Measurements from ENCODE around the gene ACER3. TPM values are rescaled to one million over a fixed set of nuclear protein-coding genes. Genes with fewer than 3 reads are reported as not detected.
A peak's percentile ranks its signal among the peaks of the same experiment; 100 is the strongest.
"Not testable (repeated sequence)": the region's sequence is repeated elsewhere in the genome, so short reads cannot be mapped to it uniquely, and the experiment has no call there.

Gene ACER3
- polyA plus RNA-seq, 3 donors = 13.7 to 15.9 (median 15.4) TPM

DNA sequence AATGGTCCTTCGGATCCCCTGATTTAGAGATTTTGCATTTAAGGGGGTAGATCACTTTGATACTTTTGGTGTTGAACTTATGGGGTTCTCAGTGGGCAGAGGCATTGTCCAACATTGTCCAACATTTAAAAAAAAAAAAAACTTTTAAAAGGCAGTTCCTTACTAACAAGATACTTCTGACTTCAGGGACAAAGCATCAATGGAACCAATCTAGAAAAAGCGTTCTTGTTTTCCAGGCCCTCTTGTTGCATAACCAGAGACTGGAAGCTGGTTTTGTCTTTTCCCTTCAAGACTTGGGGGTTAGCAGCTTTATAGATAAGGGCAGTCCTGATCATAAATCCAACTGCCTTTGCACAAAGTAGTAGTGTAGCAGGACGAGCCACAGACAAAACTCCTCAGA, 40.4 kb downstream of the ACER3 start:
- DNase-seq (ENCODE audit: extremely low read depth in 1 of 11, low read depth in 9 of 11, low spot score in 4 of 11) = no peak

DNA sequence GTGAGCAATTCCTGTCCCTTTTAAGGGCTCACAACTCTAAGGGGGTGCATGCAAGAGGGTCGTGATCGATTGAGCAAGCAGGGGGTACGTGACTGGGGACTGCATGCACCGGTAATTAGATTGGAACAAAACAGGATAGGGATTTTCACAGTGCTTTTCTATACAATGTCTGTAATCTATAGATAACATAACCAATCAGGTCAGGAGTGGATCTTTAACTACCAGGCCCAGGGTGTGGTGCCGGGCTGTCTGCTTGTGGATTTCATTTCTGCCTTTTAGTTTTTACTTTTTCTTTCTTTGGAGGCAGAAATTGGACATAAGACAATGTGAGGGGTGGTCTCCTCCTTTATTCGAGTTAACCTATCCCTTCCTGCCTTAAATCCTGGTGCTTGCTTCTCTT, 40.9 kb downstream of the ACER3 start:
- not testable (repeated sequence) for DNase-seq (ENCODE audit: extremely low read depth in 1 of 11, low read depth in 9 of 11, low spot score in 4 of 11)

DNA sequence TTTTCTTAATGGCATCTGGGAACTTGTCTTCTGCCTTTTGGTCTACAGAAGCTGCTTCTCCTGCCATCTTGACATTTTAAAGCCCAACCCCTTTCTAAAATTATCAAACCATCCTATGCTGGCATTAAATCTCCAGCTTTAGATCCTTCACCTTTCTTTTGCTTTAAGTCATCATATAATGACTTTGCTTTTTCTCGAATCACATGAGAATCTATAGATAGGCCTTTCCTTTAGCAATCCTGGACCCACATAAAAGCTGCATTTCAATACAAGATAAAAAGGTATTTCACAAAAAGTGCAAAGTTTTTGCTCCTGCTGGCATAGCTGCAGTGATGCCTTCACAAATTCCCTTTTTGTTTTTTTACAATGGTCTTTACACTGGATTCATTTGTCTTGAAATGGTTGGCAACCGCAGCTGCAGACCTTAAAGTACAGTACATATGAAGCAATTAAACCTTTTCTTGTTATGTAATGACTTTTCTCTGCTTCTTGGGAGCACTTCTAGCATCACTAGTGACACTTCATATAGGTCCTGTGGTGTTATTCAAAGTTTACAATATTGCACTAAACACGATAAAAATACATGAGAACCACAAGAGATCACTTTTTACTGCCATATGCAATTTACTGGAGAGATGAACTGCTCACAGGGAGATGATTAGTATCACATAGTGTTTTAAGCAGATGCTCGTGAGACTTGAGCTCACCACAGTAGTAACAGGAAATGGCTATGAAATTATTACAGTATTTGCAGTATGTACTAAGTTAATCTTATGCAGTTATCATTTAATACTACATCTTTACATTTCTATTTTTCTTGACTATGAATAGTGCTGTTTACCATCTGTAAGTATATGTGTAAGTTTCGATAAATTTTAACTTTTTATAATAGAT, 41.6 kb downstream of the ACER3 start:
- no peak for DNase-seq (ENCODE audit: extremely low read depth in 1 of 11, low read depth in 9 of 11, low spot score in 4 of 11)

DNA sequence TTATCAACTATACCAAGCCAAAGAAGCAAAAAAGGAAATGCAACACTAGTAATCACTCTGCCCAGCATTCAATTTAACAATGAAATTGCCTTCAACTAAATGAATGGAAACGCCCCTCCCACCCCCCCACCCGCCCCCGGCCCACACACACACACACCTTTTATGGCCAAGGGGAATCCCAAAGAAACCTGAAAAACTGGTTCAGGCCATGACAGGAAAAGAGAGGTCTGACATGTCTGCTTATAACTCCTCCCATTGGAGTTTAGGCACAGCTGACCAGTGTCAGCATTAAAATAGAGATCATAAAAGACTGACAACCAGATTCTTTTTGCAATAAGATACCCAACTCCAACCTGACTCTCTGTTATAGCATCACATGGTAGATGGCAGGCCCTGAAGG, 42.6 kb downstream of the ACER3 start:
- DNase-seq (ENCODE audit: extremely low read depth in 1 of 11, low read depth in 9 of 11, low spot score in 4 of 11) = peak in 1 of 11 donors; percentile 22

DNA sequence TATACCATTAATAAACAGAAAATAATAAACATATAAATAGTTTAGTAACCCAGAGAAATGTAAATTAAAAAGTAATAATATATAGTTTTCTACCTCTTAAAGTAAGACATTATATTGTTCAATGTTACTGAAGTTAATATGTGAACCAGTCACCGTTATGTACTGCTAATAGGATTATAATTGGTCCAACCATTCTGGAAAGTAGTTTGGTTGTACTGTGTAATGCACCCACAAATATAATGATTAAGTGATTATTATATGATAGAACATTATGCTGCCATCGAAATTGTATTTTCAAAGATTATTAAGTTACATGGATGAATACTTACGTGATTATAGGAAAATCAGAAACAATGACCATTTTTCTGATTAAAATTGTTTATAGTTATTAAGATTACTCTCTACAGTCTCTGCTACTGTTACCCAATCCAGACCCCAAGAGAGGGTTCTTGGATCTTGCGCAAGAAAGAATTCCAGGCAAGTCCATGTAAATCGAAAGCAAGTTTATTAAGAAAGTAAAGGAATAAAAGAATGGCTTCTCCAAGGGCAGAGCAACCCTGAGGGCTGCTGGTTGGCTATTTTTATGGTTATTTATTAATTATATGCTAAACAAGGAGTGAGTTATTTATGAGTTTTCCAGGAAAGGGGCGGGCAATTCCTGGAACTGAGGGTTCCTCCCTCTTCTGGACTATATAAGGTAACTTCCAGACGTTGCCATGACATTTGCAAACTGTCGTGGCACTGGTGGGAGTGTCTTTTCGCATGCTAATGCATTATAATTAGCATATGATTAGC, 50.1 kb downstream of the ACER3 start:
- DNase-seq (ENCODE audit: extremely low read depth in 1 of 11, low read depth in 9 of 11, low spot score in 4 of 11) = peak in 1 of 11 donors; percentile 2

DNA sequence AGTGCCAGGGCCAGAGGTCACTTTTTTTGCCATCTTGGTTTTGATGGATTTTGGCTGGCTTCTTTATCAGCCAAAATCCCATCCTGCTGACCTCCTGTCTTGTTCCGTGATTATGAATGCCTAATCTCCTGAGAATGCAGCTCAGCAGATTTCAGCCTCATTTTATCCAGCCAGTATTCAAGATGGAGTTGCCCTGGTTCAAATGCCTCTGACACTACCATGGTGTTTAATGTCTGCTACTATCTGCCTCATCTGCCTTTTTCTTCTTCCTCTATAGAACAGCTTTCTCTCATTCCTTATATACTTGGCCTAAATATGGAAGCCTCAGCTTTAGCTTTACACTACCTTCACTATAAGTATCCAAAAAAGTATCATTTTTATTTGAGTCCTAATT, 50.7 kb downstream of the ACER3 start:
- DNase-seq (ENCODE audit: extremely low read depth in 1 of 11, low read depth in 9 of 11, low spot score in 4 of 11) = no peak

DNA sequence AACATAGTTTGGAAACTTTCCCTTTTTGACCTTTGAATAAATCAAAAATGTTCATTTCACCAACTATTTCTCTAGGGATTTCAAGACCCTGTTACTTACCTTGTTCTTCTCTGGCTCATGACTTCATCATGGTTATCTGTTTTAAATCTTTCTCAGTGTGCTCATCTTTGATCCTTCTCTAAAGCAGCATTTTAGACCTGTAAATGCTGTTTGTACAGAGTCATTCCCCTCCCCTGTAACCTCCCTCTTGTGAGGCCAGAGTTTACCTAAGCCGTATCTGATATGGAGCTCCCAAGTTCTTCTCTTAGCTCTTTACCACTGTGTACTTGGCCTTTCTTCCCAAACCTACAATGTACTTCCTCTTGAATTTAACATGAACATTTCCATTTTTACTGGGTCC, 56.0 kb downstream of the ACER3 start:
- no peak for DNase-seq (ENCODE audit: extremely low read depth in 1 of 11, low read depth in 9 of 11, low spot score in 4 of 11)

DNA sequence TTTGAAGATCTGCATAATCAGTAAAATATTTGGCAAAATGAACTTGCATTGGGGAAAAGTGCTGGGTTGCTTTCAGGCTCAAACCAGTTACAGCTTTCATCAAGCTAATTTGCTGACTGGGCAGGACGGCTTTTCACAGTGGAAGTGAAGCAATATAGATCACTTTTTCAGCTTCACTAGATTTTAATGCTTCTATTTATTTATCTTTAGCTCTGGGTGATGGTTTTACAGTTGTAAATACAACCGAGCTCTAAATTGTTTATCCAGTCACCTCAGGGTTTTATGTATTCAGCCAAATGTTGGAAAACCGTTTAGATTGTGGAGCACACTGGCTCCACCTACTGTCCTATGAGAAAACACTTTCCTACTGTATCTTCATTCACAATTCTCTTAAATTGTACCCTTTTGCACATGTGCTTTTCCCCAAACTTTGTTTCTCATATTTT, 58.2 kb downstream of the ACER3 start:
- DNase-seq (ENCODE audit: extremely low read depth in 1 of 11, low read depth in 9 of 11, low spot score in 4 of 11) = peak in 9 of 11 donors; percentile 31 to 60 (median 52)

DNA sequence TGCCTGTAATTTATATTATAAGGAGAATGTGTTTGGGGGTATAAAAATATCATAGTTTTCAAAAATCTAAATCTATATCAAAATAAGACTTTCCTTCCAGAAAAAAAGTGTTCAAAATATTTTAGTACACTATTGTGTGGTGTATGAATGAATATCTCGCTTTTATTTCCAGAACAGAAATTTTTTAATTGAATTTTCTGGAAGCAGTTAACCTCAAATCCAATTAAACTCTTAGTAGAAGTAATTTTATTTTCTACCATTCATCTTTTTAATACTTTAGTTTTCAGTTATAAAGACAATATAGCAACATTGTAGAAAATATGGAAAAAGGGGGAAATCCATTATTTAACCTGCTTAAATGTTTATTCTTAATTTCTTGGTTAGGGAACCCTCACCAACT, 58.7 kb downstream of the ACER3 start:
- DNase-seq (ENCODE audit: extremely low read depth in 1 of 11, low read depth in 9 of 11, low spot score in 4 of 11) = no peak

DNA sequence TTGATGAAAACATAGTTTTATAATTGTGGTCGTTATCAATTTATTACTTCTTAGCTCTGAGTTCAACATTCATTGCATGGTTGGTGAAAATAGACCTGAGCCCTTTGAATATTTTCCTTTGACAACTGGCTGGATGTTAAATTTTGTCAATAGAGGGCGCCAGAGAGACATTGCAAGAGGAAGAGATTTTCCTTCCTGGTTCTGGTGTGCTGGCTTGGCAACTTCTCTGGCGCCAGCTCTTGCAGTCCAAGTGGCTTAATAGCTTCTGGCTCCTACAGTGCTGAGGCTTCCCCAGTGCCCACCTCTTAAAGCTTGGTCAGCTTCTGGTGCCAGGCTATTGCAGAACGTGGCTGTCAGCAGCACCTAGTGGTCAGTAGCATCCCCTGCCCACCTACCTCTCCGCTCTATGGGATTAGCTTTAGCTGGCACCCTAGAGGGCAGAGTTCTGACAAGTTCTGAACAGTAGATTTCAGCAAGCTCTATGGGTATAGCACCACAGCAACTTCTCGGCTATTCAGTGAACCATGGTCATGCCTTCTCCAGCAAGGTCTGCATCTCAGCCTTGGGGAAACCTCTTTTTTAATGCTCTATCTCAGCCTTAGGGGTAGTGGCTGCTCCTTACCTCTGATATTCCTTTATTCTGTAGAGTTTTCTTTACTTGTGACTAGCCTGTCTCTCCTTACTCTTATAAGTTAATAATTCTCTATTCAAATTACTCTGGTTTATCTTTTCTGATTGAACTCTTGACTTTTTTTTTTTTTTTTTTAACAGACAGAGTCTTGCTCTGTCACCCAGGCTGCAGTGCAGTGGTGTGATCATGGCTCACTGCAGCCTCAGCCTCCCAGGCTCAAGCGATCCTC, 59.4 kb downstream of the ACER3 start:
- peak; percentile 50 to 86 (median 72) for DNase-seq (ENCODE audit: extremely low read depth in 1 of 11, low read depth in 9 of 11, low spot score in 4 of 11)

DNA sequence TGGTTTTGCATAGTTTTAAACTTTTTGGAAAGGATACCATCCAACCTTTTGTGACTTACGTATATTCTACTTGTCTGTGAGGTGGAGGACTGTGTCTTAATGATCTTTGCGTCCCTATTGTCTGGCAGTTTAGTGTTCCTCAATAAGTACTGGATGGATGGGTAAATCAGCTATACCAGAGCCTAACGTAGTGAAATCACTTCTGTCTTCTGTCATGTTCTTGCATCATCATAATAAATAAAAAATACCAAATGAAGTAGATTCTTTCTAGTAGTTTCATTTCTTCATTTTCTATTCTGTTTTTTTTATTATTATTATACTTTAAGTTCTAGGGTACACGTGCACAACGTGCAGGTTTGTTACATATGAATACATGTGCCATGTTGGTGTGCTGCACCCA, 66.4 kb downstream of the ACER3 start:
- no peak for DNase-seq (ENCODE audit: extremely low read depth in 1 of 11, low read depth in 9 of 11, low spot score in 4 of 11)

DNA sequence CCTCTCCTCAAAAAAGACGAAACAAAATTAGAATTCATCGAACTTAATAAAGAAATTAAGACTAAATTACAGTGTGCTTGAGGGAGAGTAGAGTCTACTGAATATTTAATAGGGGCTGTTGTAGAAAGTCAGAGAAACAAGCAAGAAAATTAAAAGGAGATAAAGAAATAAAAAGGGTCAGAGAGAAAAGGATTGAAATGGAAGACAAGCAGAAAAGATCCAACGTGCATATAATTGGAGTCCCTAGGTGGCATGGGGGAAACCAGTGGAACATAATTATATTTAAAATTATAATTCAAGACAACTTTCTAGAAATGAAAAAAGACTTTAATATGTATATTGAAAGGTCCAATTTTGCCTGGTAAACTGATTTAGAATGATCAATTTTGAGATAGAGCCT, 74.3 kb downstream of the ACER3 start:
- no peak for DNase-seq (ENCODE audit: extremely low read depth in 1 of 11, low read depth in 9 of 11, low spot score in 4 of 11)

DNA sequence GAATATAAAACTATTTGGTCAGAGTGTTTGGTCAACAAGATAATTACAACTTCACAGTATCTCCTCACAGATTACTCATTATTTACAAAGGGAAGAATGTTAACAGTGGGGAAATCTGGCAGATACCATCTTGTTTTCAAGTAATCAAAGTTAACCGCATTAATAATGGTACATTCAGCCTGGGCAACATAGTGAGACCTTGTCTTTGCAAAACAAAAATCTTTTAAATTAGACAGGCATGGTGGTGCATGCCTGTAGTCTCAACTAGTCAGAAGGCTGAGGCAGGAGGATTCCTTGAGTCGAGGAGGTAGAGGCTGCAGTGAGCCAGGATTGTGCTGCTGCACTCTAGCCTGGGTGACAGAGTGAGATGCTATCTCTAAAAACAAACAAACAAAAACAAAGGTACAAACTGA, 78.5 kb downstream of the ACER3 start:
- no peak for DNase-seq (ENCODE audit: extremely low read depth in 1 of 11, low read depth in 9 of 11, low spot score in 4 of 11)

DNA sequence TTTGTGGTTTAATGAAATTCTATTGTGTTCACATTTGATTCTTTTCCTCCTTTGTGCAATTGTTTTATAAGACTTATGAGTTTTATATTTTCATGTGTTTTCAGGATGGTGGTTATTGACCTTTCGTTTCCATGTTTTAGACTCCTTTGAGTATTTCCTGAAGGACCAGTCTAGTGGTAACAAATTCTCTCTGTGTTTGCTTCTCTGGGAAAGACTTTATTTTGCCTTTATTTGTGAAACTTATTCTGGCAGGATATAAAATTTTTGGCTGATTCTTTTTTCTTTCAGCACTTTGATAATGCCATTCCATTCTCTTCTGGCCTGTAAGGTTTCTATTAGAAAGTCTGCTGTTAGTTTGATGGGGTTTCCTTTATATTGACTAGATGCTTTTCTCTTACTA, 83.5 kb downstream of the ACER3 start:
- no peak for DNase-seq (ENCODE audit: extremely low read depth in 1 of 11, low read depth in 9 of 11, low spot score in 4 of 11)

DNA sequence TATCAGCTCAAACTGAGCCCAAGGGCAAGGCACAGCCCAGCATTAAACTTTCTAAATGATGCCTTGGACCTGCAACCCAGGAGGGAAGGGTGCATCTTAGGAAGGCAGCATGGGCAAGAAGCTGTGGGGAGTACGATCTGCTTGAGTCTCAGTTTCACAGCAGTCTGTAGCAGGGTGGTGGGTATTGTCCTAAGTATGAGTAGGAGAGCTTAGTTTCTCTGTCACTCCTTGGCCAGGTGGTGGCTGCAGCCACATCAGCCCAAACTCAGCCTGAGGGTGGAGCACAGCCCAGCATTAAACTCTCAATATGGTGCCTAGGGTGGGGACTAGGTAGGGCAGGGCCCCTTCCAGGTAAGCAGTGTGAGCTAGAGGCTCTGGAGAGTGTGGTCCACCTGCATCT, 85.5 kb downstream of the ACER3 start:
- DNase-seq (ENCODE audit: extremely low read depth in 1 of 11, low read depth in 9 of 11, low spot score in 4 of 11) = no peak

DNA sequence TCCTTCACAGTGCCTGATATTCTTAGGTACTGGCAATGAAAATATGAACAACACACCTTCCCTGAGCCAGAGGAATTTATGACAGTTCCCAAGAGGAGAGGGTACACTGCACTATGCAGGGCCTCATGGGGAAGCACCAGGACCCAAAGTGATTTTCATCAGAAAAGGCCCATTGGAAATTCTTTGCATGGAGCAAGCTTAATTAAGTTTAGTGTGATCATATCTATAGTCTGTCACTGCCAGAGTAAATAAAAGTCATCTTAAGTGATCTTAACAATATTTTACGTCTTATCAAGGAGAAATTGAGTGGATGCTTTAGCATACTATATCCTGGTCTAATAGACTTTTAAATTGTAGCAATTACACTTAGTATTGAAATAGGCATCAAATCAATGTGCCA, 86.5 kb downstream of the ACER3 start:
- no peak for DNase-seq (ENCODE audit: extremely low read depth in 1 of 11, low read depth in 9 of 11, low spot score in 4 of 11)

DNA sequence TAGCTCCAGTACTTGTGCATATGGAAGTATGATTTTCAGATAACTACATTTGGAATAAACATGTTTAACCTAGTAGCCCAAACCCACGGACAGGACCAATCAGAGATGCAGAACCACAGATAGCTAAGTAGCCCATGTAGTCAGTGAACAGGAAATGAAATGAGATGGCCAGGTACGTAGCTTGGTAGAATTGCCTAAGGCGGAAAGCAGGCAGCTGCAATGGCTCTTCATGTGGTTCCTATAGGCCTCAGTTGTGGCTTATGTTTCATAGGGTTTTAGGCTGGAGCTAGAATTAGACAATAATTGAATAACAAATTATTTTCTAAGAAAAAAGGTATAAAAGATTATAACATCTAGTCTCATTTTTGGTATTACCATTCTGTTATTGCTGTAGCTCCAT, 87.1 kb downstream of the ACER3 start:
- DNase-seq (ENCODE audit: extremely low read depth in 1 of 11, low read depth in 9 of 11, low spot score in 4 of 11) = no peak

DNA sequence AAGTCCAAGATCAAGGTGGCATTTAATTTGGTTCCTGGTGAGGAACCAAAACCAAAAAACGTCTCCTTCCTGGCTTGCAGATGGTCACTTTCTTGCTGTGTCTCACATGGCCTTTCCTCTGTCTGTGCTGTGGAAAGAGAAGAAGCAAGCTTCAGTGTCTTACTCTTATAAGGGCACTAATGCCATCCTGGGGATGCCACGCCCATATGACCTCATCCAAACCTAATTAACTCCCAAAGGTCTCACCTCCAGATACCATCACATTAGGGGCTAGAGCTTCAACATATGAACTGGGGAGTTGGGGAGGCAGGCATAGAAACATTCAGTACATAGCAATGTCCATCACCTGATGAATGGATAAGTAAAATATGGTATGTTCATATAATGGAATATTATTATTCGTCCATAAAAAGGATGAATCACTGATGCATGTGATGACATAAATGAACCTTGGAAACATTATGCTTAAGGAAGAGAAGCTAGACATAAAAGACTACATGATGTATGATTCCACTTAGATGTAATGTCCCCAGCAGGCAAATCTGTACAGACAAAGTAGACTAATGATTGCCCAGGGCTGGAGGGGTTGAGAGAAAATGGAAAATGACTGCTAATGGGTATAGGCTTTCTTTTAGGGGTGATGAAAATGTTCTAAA, 94.9 kb downstream of the ACER3 start:
- no peak for DNase-seq (ENCODE audit: extremely low read depth in 1 of 11, low read depth in 9 of 11, low spot score in 4 of 11)

Data from renal cortex interstitium (tissue), 11 donors.